Right renal pelvis (tissue), 4 donors: ENCODE data around the gene SRP68. TPM values are rescaled to one million over a fixed set of nuclear protein-coding genes. Genes with fewer than 3 reads are reported as not detected.

ENCODE experiments used
- DNase-seq, 4 donors: peaks; one replicate each; pipeline ENCODE4 v3.0.0-alpha.2; 2013; ENCODE audit warnings: low read depth in 4 of 4, low spot score in 3 of 4, missing footprints in 1 of 4
- polyA plus RNA-seq, 4 donors: library from polyadenylated mRNA; unstranded; fragments of 120-200 nt; gene quantifications; one replicate each; pipeline ENCODE4 v1.2.1, GENCODE V29; 2013; ENCODE audit not compliant: insufficient read length in 4 of 4

SRP68 gene
- polyA plus RNA-seq, 4 donors = 102 to 115 (median 110) TPM

GRCh38 chr17:76004750-76005262 lies 67.5 kb downstream of the SRP68 start:
- DNase-seq = no peak

DNA sequence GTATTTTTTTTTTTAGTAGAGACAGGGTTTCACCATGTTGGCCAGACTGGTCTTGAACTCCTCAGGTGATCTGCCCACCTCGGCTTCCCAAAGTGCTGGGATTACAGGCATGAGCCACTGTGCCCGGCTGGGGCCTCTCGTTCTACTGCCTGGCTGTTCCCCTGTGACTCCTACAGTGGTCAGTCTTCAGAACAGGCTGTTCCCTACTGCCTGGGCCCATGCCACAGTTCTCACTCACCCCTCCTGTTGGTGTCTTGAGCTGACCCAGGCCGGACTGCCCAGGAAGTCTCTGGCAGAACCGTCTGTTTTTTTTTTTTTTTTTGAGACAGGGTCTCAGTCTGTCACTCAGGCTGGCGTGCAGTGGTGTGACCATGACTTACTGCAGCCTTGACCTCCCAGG lies 68.4 kb downstream of the SRP68 start:
- no peak for DNase-seq

DNA sequence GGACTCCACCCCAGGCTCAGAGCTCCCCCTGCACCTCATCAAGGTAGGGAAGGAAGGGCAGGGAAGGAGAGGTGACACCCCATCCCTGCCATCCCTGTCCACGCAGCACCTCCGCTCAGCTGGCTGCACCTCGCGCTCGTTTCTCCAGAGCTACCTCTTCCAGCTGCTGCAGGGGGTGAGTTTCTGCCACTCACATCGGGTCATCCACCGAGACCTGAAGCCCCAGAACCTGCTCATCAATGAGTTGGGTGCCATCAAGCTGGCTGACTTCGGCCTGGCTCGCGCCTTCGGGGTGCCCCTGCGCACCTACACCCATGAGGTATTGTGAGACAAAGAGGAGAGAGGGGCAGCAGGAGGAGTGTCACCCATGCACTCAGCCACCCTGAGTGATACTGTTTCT lies 70.2 kb downstream of the SRP68 start:
- DNase-seq = no peak

- no peak for DNase-seq
Observed at GRCh38 chr17:76000755-76001521, 71.4 kb downstream of the SRP68 start, which contains the start of gene CDK3. TSS of gene CDK3 (plus strand) at chr17:76000855. CDS start at chr17:76001426, 571 bp downstream.

GRCh38 chr17:76000016-76000754 lies 72.1 kb downstream of the SRP68 start:
- DNase-seq = no peak

- no peak for DNase-seq
Observed at GRCh38 chr17:75998327-75998795, 74.0 kb downstream of the SRP68 start.

DNA sequence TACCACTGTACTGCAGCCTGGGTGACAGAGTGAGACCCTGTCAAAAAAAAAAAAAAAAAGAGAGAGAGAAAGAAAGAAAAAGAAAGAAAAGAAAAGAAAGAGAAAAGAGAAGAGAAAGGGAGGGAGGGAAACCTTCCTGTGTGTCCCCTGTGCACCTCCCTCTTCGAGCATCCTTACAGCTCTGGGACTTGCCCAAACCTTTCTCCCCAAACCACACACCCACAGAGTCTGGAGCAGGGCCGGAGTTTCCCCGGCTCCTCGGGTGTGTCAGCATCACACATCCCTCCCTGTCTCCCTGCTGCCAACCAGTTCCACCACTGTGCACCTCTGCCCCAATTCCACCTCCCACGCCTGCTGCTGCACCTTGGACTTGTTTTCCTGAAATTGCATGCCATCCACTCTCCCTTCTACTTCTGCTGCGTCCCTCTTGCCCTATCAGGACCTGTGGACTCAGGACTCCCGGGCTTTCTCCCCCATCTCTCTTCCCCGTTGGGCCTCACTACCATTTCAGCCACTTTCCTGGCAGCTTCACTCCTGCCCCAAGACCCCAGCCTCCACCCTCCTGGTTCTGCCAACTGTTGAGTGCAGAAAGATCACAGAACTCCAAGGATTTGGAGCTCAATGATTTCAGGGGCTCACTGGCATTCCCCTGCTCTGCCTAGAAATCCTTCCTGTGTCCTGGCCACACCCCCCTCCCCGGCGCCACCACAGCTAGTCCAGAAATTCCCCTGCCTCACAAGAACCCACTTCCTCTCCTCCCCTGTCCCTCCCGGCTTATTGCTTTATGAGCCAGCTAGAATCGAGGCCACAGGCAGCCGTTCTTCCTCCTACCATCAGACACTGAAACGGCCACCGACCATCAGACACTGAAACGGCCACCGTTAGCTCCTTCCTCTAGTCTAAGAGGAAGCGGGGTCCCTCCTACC lies 75.4 kb downstream of the SRP68 start:
- DNase-seq = peak in 1 of 4 donors; percentile 28

- DNase-seq = no peak
Observed at GRCh38 chr17:75995385-75995925, 76.9 kb downstream of the SRP68 start.

DNA sequence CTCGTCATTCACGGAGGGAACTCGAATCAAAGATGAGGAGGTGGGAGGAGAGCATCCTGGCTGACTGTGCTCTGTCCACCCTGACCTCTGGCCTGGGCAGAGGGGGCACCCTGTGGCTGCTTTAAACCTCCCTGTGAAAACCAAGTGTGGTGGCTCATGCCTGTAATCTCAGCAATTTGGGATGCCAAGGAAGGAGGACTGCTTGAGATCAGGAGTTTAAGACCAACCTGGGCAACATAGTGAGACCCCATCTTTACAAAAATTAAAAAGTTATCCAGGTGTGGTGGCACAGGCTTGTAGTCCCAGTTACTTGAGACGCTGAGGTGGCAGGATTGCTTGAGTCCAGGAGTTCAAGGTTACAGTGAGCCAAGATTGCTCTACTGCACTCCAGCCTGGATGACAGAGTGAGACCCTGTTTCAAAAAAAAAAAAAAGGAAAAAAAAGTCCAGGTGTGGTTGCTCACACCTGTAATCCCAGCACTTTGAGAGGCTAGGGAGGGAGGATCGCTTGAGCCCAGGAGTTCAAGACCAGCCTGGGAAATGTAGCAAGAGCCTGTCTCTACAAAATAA lies 77.4 kb downstream of the SRP68 start:
- DNase-seq = no peak

GRCh38 chr17:75991396-75991795 lies 80.9 kb downstream of the SRP68 start:
- no peak for DNase-seq

Other genes with a start within 250 kb of the SRP68 start
- gene UNC13D, start 228.1 kb downstream of the SRP68 start, polyA plus RNA-seq = 1 to 10 TPM; 4.1 to 8.9 (median 5.7) TPM
- 10 to 100 TPM; 77.5 to 95.7 (median 83.9) TPM for gene WBP2, start 217.2 kb downstream of the SRP68 start, polyA plus RNA-seq
- gene TRIM47, start 193.9 kb downstream of the SRP68 start, polyA plus RNA-seq = 10 to 100 TPM in 1 of 4 donors, 1 to 10 TPM in 3; 6.4 to 10.1 (median 7.9) TPM
- 10 to 100 TPM; 11.5 to 14.7 (median 12.8) TPM for gene TRIM65, start 175.6 kb downstream of the SRP68 start, polyA plus RNA-seq
- gene MRPL38, start 167.6 kb downstream of the SRP68 start, polyA plus RNA-seq = 100 to 1,000 TPM in 1 of 4 donors, 10 to 100 TPM in 3; 83.4 to 108 (median 88.1) TPM
- 10 to 100 TPM in 1 of 4 donors, 1 to 10 TPM in 3; 8.4 to 10.3 (median 8.9) TPM for gene FBF1, start 131.5 kb downstream of the SRP68 start, polyA plus RNA-seq
- 10 to 100 TPM; 30.8 to 34.4 (median 32.4) TPM for gene ACOX1, start 93.4 kb downstream of the SRP68 start, polyA plus RNA-seq
- 10 to 100 TPM; 23.7 to 26.3 (median 25.0) TPM for gene TEN1, start 93.3 kb downstream of the SRP68 start, polyA plus RNA-seq
- gene CDK3, start 71.7 kb downstream of the SRP68 start, polyA plus RNA-seq = 10 to 100 TPM; 14.1 to 19.4 (median 16.6) TPM
- 10 to 100 TPM; 15.6 to 25.4 (median 18.5) TPM for gene EVPL, start 45.2 kb downstream of the SRP68 start, polyA plus RNA-seq
- 1 to 10 TPM in 1 of 4 donors, under 1 TPM in 2, not detected in 1; 0.14 to 1.2 (median 0.38) TPM for gene GALR2, start 2.3 kb upstream of the SRP68 start, polyA plus RNA-seq
- gene ZACN, start 6.7 kb upstream of the SRP68 start, polyA plus RNA-seq = 10 to 100 TPM in 1 of 4 donors, 1 to 10 TPM in 2, under 1 TPM in 1; 0.48 to 17.4 (median 6.4) TPM
- 100 to 1,000 TPM; 150 to 172 (median 157) TPM for gene EXOC7, start 31.3 kb upstream of the SRP68 start, polyA plus RNA-seq
- 10 to 100 TPM; 18.7 to 31.7 (median 19.4) TPM for gene FOXJ1, start 68.7 kb upstream of the SRP68 start, polyA plus RNA-seq
- 10 to 100 TPM; 25.0 to 27.1 (median 26.6) TPM for gene RNF157, start 168.0 kb upstream of the SRP68 start, polyA plus RNA-seq
- gene UBALD2, start 192.8 kb upstream of the SRP68 start, polyA plus RNA-seq = 10 to 100 TPM; 34.9 to 45.4 (median 41.1) TPM
- 1 to 10 TPM; 5.1 to 6.5 (median 5.7) TPM for gene QRICH2, start 235.8 kb upstream of the SRP68 start, polyA plus RNA-seq